Mesenteric fat pad (tissue), 1 donor: ENCODE measurements around the gene ADGRD2. TPM values are rescaled to one million over a fixed set of nuclear protein-coding genes. Genes with fewer than 3 reads are reported as not detected.
A peak's percentile ranks its signal among the peaks of the same experiment; 100 is the strongest.

Source experiments
- DNase-seq: peaks from one replicate; pipeline ENCODE4 v3.0.0-alpha.2; 2020; ENCODE audit warnings: low spot score
- total RNA-seq: library from RNA; stranded (reverse); fragmentation: NEBNext Ultra II Directional; extraction: Animal tissue kit (Norgen Biotek cat#: 25700); gene quantifications from one replicate; pipeline ENCODE4 v1.2.1, GENCODE V29; 2021
- donor health status: DM: yes; HTN: yes; CAD: no.

Gene ADGRD2
- total RNA-seq, 1 donor from 2014 or later, result not detected

GRCh38 chr9:124436320-124436719 is 13.9 kb upstream of the ADGRD2 start:
- DNase-seq, result no peak

GRCh38 chr9:124437086-124437485 is 13.2 kb upstream of the ADGRD2 start:
- peak; percentile 64 for DNase-seq

- DNase-seq, result peak; percentile 74
Measured at GRCh38 chr9:124438091-124438490, 12.2 kb upstream of the ADGRD2 start.

GRCh38 chr9:124439086-124439485 is 11.2 kb upstream of the ADGRD2 start:
- DNase-seq, result no peak

- DNase-seq, result peak; percentile 71
Measured at GRCh38 chr9:124439686-124440243, 10.5 kb upstream of the ADGRD2 start.

GRCh38 chr9:124440786-124441185 is 9.5 kb upstream of the ADGRD2 start:
- DNase-seq, result peak; percentile 77

GRCh38 chr9:124441291-124441690 is 9.0 kb upstream of the ADGRD2 start:
- DNase-seq, result peak; percentile 33

GRCh38 chr9:124442379-124442778 is 7.9 kb upstream of the ADGRD2 start:
- no peak for DNase-seq

- DNase-seq, result no peak
Measured at GRCh38 chr9:124442826-124443225, 7.4 kb upstream of the ADGRD2 start.

- DNase-seq, result no peak
Measured at GRCh38 chr9:124443625-124444024, 6.6 kb upstream of the ADGRD2 start.

GRCh38 chr9:124444166-124444565 is 6.1 kb upstream of the ADGRD2 start:
- DNase-seq, result no peak

- no peak for DNase-seq
Measured at GRCh38 chr9:124447297-124447661, 3.0 kb upstream of the ADGRD2 start.

GRCh38 chr9:124448019-124448418 is 2.2 kb upstream of the ADGRD2 start:
- DNase-seq, result no peak

- peak; percentile 74 for DNase-seq
Measured at GRCh38 chr9:124449381-124450151, 685 bp upstream of the ADGRD2 start.

GRCh38 chr9:124450931-124451661 is 845 bp downstream of the ADGRD2 start:
- DNase-seq, result no peak

GRCh38 chr9:124452326-124452725 is 2.1 kb downstream of the ADGRD2 start:
- DNase-seq, result no peak

- no peak for DNase-seq
Measured at GRCh38 chr9:124452841-124453585, 2.8 kb downstream of the ADGRD2 start.

GRCh38 chr9:124453586-124454191 is 3.4 kb downstream of the ADGRD2 start:
- DNase-seq, result no peak

GRCh38 chr9:124454296-124454695 is 4.0 kb downstream of the ADGRD2 start:
- no peak for DNase-seq

- DNase-seq, result no peak
Measured at GRCh38 chr9:124454791-124455443, 4.7 kb downstream of the ADGRD2 start.

- no peak for DNase-seq
Measured at GRCh38 chr9:124455820-124456219, 5.6 kb downstream of the ADGRD2 start.
